NCI-H187 treated with DMSO at 0.1 percent for 48 hours (cell line): ENCODE data around the gene CDK6.

ENCODE experiments used
- DNase-seq: peaks from one replicate; lab custom pipeline; 2025; lab: John Stamatoyannopoulos, UW

The CDK6 gene

GRCh38 chr7:92589056-92589455 lies 247.3 kb downstream of the CDK6 start:
- no peak for DNase-seq

- DNase-seq, result no peak
Measured at GRCh38 chr7:92588561-92588960, 247.8 kb downstream of the CDK6 start.

DNA sequence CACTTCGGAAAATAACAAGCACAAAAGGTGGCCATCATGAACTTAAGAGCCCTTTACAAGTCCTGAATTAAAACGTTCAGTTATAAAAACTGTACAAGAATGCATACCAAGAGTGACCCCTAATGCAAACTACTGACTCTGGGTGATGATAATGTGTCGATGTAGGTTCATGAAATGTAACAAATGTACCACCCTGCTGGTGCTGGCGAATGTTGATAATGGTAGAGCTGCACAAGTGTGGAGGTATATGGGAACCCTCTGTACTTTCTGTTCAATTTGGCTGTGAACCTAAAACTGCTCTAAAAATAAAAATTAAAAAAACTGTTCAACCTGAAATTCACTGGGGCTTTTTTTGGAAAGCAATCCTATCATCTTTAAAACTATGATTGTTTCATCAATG lies 249.5 kb downstream of the CDK6 start:
- no peak for DNase-seq

- DNase-seq, result no peak
Measured at GRCh38 chr7:92586403-92586802, 250.0 kb downstream of the CDK6 start.

- no peak for DNase-seq
Measured at GRCh38 chr7:92584953-92585352, 251.4 kb downstream of the CDK6 start.

DNA sequence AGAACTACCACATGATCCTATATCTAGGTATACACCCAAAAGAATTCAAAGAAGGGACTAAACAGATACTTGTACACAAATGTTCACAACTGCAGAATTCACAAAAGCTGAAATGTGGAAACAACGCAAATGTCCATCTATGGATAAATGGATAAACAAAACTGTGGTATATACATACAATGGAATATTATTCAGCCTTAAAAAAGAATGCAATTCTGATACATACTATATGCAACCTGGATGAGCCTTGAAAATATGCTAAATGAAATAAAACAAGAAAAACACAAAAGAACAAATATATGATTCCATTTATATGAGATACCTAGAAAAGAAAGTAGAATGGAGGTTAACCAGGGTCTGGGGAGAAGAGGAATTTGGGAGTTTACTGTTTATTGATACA lies 253.4 kb downstream of the CDK6 start:
- no peak for DNase-seq

DNA sequence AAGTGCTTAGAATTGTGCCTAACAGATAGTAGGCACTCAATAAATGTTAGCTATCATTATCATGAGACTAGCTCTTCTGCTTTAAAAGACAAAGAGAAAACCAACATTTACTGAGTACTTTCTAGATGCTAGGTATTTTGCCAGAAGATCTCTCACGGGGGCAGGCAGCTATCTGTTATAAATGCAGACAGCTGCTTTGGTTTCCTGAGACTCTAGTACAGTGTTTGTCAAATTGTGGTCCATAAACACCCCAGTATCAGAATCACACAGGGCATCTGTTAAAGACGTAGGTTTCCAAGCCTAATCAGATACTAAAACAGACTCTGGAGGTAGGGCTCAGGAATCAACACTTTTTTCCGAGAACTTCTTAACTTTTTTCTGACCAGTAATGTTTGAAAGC lies 260.1 kb downstream of the CDK6 start:
- DNase-seq, result no peak

DNA sequence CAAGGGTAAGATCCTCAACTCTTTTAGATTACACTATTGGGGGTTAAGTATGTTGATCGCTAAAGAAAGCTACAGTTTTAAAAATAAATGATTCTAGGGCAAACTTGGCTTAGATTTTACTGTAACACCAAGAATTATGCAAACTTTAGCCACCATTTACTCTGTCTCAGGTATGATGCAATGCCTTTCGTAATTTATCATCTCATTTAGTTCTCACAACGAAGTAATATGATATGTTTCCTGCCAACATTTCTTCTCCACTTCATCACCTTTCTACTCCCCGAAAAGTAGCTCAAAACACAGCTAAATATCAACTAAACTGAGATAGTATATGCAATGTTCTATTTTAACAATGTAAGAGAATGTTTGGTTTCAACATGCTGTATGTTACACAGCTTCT lies 267.2 kb downstream of the CDK6 start:
- DNase-seq, result no peak

DNA sequence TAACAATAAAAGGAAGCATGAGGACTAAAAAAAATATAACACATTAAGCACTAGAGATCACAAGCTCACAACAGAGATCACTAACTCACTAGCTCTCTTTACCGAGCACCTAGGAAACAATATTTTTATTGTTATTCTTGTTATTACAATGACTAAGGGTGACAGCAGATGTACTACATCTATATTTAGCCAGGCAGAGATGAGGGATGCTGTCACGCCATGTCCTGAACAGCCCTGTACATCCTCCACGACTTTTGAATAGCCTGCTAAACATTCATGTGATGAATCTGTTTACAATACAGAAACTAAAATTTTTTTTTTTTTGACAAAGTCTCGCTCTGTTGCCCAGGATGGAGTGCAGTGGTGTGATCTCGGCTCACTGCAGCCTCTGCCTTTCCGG lies 268.9 kb downstream of the CDK6 start:
- DNase-seq, result no peak

- no peak for DNase-seq
Measured at GRCh38 chr7:92563345-92563744, 273.0 kb downstream of the CDK6 start.

DNA sequence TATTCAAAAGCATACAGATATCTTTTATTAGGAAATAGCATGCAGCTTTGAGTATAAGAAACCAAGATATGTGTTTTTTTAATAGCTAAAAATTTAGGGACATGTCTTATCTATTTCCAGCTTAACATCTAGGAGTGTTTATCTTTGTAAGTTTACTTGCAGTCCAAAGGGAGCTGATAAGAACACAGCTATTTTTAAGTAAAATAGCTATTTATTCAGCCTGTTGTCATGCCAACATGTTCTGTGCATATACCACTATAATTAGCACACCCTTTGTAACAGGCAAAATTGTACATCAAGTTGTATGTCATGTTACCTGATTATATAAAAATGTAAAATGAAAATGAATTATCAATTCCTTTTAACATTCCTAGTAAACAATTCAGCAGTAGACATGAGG lies 275.8 kb downstream of the CDK6 start:
- DNase-seq, result no peak

GRCh38 chr7:92557808-92558362 lies 278.5 kb downstream of the CDK6 start:
- DNase-seq, result no peak

- DNase-seq, result no peak
Measured at GRCh38 chr7:92557249-92557648, 279.1 kb downstream of the CDK6 start.
